HG02938 (cell line): ENCODE data around the gene GNAO1.

Experiments used
- ATAC-seq: cut with Tn5 transposase; IDR thresholded peaks from one replicate; pipeline ENCODE4 v1.9.1; 2021; ENCODE audit warnings: mild to moderate bottlenecking, moderate library complexity; ENCODE audit not compliant: unreplicated experiment

GNAO1 gene

DNA sequence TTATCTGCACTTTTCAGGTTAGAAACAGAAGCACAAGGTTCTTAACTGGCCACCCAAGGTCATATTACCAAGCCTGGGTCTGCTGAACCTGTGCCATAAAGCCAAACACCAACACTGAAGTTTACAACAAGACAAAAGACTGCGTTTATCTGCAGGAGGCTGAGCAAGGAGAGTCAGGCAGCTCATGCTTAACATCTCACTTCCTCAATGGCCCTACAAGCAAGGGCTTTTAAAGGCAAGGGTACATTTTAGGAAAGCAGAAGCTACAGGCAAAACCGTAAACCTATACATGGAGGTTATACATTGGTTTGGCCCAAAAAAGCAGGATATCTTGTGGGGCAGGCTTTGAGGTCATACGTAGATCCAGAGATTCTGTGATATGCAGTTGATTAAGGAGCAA is 91.2 kb downstream of the GNAO1 start:
- ATAC-seq = no peak

DNA sequence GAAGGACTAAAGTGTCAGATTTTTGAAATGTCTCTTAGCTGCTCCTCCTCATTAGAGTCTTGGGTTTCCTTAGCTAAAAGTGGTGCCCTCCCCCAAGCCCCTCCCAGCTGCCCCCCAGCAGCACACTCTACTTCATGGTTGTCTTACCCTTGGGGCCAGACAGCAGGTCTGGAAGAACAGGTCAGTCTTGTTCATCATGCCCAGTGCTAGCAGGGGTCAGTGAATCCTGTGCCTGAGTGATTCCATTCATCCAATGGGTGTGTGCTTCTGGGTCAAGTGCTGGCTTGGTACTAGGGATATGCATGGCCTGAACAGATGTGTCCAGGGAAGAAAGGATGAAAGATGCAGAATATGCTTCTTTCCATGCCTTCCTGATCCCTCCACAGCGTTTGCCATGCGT is 93.2 kb downstream of the GNAO1 start:
- ATAC-seq = no peak

DNA sequence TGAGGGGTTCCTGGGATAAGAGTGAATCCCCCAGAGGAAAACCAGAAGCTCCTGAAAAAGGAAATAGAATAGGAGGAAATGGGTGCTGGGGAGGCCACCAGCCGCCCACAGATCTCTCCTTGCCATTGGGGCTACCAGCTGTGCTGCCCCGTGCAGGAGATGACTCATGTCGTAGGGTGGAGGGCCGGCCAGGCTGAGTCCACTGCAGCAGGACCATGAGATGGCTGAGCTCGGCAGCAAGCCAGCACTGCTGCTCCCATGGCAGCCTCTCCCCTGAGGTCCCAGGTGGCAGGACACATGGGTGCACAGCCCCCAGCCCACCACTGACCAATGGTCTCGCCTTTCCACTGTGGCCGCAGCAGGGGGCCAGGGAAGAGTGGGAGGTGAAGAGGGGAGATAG is 95.5 kb downstream of the GNAO1 start:
- ATAC-seq = no peak

DNA sequence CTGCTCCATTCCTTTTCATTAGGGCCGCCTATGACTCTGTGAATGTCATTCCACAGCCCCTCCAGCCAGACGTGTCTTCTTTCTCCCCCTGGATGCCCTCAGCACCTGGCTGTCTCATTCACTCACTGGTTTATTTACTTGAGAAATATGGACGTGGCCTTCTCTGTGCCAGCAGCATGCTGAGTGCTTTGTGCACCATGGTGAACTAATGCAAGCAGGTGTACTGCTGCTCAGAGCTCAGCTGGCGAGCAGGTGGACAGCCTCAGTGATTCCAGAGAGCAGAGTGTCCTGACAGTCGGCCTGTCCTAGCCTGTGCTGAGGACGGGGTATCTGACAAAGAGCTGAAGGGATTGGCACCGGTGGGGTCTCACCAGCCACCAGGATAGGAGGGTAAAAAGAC is 96.7 kb downstream of the GNAO1 start:
- no peak for ATAC-seq

- no peak for ATAC-seq
Measured at GRCh38 chr16:56289416-56289815, 98.1 kb downstream of the GNAO1 start.

DNA sequence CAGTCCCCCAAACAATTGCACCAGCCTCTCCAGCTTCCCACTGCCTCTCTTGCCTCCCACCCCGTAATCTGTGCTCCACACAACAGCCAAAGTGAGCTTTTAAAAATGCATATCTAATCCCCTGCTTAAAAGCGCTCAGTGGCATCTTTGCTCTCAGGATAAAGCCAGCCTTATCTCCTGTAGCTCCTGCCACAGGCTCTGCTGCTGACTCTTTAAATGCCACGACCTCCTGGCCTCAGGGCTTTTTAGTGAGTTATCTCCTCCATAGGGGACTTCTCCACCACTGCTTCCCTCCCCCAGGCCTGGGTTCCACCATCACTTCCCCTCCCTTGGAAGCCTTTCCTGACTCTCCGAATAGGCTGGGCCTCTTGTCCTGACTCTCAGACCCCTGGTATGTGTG is 98.6 kb downstream of the GNAO1 start:
- no peak for ATAC-seq

GRCh38 chr16:56294014-56294413 is 102.7 kb downstream of the GNAO1 start:
- ATAC-seq = no peak

DNA sequence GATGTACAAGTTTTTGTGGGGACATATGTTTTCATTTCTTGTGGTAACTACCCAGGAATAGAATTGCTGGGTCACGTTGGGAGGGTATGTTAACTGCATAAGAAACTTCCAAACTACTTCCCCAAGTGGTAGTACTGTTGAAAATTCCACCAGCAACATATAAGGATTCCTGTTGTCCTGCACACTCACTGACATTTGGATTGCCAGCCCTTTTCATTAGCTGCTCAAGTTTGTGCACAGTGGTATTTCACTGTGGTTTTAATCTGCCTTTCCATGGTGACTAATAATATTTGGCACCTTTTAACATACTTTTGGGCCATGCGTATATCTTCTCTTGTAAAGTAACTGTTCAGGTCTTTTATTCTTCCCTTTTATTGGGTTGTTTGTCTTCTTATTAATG is 103.3 kb downstream of the GNAO1 start:
- ATAC-seq = no peak

DNA sequence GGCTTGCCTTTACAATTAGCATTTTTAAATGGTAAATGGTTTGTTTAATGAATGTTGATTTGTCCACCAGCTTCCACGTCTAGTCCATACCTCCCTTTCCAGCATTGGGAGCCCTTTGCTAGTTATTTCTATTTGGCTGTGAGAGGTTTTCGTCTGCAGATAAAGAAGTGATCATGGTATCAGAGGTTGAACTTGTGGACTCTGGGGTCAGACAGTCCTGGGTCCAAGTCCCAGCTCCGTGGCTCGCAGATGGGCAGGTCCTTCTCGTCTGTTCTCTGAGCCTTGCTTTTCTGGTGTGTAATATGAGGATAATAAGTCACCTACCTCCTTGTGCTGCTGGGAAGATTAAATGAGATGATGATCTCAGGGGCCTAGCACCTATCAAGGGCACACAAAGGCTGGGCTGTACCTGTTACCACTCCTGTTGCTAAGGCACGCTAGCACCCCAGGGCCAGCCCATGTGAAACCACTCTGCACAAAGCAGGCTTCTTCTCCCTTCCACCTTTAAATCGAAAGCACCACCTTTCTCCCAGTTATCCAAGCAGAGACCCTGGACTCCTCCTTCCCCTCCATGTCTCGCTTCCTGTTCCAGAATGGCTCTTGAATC is 103.9 kb downstream of the GNAO1 start:
- ATAC-seq = no peak

DNA sequence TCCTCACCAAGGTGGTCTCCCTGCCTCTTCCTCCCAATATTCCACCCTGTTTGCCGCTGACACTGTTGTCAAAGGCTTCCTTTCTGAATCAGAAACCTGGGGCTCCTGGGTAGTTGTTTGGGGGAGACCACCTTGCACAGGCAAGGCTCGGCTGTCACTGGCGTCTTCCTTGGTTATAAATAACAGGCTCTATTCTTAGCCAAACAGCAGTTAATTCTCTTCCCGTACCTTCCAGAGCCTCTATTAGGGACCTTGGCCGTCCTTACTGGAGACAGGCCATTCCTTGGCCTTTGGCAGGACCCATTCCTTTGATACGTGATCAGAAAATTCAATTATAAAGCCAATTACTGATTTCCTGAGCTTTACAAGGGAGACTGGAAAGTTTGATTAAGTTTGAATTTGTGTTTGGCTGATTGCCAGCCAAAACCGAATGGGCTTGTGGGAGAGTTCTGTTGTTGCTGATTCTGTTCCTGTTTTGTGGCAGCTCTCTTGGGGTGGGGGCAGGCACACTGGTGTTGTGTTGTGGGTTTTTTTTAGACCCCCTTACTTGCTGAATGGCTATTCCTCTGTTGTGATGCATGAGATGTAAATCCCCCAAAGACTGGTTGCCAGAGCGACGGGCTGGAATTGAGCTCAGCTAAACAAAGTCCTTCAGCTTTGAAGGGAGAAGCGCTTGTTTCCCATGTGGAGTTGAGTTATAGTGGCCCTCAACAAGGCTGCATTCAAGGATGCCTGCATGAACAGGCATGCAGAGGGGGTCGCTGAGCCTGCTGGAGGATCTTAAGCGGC is 104.6 kb downstream of the GNAO1 start:
- no peak for ATAC-seq

GRCh38 chr16:56297684-56298083 is 106.4 kb downstream of the GNAO1 start:
- ATAC-seq = no peak

GRCh38 chr16:56298116-56298515 is 106.8 kb downstream of the GNAO1 start:
- no peak for ATAC-seq

DNA sequence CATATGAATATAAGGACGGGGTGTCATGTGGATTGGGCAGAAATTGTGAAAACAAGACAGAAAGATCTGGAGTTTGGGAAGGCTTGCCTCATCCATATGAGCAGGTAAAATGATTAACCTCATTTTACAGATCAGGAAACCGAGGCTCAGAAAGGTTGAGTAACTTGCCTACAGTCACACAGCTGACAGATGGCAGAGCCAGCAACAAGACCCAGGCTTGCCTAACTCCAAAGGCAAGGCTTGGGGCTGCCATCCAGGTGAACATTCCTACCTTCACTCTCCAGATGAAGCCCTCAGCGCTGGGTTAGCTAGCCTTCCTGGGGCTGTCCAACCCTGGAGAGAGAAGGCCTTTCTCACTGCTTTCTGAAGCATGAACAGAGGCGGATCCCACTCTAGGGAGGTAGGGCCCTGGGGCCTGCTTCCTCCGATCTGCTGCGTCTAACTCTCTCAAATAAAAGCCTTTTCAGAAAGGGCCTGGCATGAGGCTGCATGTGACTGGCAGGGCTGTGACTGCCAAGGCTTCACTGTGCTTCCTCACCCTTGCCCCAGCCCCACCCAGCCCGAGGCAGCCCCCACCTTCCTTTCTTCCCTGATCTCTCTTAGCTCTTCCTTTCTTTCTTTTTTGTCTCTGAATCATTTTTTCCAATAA is 107.8 kb downstream of the GNAO1 start:
- no peak for ATAC-seq

DNA sequence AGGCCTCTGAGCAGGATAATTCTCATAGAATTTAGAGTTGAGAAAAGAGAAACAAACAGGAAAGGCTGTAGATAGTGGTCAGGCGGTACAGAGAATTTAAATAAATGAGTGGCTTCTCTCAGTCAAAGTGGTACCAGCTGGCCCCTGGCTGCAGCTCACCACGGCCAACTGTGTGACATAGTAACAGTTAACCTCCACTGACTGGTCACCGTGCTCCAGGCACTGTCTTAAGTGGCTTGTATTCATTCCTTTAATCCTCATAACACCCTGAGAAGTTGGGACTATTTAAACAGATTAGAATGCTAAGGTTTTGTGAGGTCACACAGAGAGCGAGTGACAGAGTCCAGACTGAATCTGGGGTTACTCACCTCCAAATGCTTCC is 108.9 kb downstream of the GNAO1 start:
- ATAC-seq = no peak

- ATAC-seq = no peak
Measured at GRCh38 chr16:56300891-56301850, 109.9 kb downstream of the GNAO1 start.

- ATAC-seq = no peak
Measured at GRCh38 chr16:56302506-56302905, 111.2 kb downstream of the GNAO1 start.

DNA sequence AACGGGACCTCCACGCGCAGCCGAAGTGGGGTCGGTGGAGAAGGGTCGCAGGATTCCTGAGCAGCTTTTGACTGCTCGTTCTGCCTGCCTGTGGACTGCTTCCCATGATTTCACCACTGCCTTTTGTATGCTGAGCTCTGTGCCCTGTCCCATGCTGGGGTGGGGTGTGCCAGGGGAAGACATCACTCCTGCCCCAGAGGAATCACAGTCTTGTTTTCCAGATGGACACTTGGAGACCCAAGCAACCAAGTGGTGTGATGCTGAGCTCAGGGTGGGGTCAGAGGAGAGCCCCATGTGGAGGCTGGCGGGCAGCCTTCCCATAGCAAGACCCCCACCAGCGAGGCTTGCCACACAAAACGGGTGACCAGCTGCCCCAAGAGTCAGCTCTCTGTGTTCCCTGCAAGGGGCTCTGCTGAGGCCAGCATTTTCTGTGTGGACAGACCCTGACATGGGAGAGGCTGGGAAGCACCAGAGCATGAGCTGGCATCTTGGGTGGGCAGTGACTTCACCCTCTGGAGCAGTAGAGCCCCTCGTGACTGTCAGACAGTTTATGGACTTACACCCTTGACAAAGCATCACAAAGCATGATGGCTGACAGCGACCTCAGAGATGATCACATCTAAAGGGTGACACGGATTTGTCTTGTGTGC is 111.9 kb downstream of the GNAO1 start:
- ATAC-seq = no peak

DNA sequence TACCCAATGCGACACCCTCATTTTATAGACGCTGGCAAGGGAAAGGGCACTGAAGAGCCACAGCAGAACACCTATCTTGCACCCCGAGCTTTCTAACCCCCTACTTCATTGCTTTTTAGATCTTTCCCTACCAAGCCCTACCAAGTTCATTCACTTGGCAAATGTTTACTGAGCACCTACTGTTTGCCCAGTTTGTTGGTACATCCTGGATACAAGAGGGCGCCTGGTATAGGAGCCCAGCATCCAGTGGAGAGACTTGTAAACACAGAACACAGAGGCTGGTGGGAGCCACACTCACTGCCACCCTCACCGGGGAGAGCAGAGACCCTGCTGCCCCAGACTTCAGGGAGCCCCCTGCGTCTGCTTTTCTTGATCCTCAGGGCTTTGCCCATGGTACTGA is 112.6 kb downstream of the GNAO1 start:
- ATAC-seq = no peak

- ATAC-seq = no peak
Measured at GRCh38 chr16:56305956-56306565, 114.8 kb downstream of the GNAO1 start.
